GM12872 (cell line): ENCODE results near the gene NOTO.

ENCODE experiments used
- CTCF ChIP-seq: IDR thresholded peaks from 3 replicates; pipeline ENCODE4 v1.5.1; 2011; ENCODE audit warnings: low read depth, mild to moderate bottlenecking, low read length, moderate library complexity; ENCODE audit not compliant: insufficient read depth

Gene NOTO

GRCh38 chr2:73258186-73258912 lies 56.0 kb downstream of the NOTO start:
- no peak for TF ChIP-seq CTCF

GRCh38 chr2:73258913-73259215 lies 56.5 kb downstream of the NOTO start:
- TF ChIP-seq CTCF, result no peak

- no peak for TF ChIP-seq CTCF
Observed at GRCh38 chr2:73259276-73259675, 56.9 kb downstream of the NOTO start.

DNA sequence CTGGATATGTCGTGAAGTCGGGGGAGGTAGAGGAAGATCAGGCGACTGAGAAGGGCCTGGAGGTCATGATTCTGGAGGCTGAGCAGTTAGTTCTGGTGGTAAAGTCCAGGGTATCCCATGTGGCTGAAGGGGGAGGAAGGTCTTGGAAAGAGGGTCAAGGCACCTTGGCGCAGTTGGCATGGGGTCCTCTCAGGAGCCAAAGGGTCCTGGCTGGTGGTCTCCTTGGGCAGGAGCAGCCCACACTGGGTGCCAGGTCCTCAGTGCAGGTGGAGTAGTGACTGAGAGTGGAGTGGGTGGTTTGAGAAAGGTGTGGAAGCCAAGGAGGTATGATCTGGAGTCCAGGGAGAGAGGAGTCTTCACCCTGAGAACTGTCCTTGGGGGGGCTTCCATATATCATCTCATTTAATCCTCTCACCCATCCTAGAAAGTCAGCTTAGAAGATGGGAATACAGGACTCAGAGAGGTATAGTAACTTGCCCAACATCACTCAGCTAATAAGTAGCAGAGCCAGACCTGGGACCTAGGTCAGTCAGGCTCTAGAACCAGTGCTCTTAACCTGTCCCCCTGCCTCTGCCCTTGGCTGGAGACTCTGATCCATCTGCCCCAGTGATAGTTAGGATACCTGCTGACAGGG lies 57.4 kb downstream of the NOTO start:
- no peak for TF ChIP-seq CTCF

GRCh38 chr2:73260338-73260984 lies 58.1 kb downstream of the NOTO start:
- TF ChIP-seq CTCF, result peak; percentile 48
